Stimulated activated naive CD4-positive, alpha-beta T cell (primary cell): Measurements from ENCODE around the gene COL20A1.
"Not testable (repeated sequence)": the region's sequence is repeated elsewhere in the genome, so short reads cannot be mapped to it uniquely, and the experiment has no call there.

Experiments
- DNase-seq, 6 experiments: peaks; one replicate each; lab custom pipeline; 2025; lab: John Stamatoyannopoulos, UW

COL20A1 gene

DNA sequence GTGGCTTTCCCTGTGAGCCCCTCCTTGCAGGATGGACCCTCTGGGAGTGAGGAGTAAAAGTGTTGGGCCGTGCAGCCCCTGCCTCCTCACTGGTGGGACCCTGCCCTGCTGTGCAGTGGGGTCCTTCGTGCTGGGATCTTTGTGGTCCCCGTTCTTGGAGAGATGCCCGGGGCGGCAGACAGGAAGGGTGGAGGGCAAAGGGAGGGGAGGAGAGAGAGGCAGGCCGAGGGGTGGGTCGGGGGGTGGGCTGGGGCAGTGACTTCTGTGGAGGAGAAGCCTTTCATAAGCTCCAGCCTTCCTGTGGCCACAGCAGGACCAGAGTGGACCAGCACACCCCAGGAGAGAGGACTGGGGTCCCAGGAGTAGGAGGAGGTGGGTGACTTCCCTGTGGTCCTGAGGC, at the start of gene COL20A1:
Gene COL20A1, plus strand, starts transcription at position 283 of the 400 bp plus-strand sequence. CDS start 1,922 bp downstream, outside the sequence.
- no peak for DNase-seq

DNA sequence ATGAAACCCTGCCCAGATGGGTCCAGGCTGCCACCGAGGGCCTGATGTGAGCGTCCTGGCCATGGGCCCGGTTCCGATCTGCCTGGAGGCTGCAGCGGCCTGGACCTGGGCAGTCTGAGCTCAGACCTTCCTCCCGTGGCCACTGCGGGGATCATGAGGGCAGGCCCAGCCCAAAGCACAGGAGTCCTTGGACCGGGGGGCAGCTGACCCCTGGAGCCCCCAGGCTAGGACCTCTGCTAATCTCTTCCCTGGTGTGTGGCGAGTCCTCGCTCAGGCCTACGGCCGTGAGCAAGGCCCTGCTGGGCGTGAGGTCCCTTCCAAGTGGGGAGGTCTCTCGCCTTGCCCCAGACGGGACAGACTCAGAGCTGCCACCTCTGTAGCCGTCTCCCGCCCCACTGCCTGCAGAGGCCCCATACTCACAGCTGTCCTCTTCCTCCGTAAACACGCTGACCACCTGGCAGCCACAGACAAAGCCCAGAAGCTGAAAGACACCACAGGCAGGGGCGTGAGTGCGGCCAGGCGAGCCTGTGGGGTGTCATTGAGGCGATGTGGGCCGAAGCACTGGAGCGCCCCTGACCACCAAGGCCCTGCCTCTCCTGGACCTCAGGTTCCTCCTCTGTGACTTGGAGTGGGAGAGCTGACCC, 49.3 kb upstream of the COL20A1 start:
- DNase-seq = no peak

DNA sequence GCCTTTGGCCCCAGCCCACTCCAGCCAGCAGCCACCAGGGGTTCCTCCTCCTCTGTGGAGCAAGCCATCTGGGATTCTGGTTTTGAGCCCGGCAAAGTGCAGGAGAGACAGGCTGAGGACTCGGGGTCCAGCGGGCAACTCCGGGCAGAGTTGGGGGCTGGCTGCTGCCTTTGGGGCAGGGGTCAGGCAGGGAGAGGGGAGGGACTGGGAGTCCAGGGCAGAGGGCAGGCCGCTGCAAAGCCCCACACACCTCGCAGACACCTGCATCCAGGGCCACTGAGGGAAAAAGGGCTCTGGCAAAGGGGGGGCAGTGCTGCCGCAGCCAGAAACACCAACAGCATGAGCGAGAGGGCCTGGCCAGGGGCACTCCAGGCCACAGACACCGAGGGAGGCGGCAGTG, 48.5 kb upstream of the COL20A1 start:
- DNase-seq = no peak

GRCh38 chr20:63246490-63247288, 46.3 kb upstream of the COL20A1 start:
- DNase-seq = no peak

DNA sequence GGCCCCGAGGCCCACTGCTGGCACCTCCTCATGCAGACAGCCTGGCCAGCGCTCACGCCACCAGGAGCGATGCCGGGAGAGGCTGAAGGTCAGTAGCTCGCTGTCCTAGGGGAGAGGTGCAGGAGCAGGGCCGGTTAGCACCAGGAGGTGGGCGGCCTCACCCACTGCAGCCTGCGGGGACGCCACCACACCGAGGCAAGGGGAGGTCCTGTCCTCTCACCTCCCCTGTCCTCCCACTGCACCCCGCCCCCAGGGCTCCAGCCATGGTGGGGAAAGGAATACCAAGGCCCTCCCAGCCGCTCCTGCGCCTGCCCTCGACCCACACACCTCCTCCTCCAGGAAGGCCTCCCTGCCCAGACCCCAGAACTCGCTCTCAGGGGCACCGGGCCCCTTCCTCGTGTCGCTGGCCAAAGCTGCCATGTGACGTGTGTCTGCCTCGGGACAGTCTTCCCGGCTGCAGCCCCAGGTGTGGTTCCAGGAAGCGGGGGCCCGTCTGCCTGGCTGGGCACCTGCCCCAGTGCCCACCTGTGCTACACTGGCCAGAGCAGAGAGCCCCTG, 45.2 kb upstream of the COL20A1 start:
- DNase-seq = no peak

DNA sequence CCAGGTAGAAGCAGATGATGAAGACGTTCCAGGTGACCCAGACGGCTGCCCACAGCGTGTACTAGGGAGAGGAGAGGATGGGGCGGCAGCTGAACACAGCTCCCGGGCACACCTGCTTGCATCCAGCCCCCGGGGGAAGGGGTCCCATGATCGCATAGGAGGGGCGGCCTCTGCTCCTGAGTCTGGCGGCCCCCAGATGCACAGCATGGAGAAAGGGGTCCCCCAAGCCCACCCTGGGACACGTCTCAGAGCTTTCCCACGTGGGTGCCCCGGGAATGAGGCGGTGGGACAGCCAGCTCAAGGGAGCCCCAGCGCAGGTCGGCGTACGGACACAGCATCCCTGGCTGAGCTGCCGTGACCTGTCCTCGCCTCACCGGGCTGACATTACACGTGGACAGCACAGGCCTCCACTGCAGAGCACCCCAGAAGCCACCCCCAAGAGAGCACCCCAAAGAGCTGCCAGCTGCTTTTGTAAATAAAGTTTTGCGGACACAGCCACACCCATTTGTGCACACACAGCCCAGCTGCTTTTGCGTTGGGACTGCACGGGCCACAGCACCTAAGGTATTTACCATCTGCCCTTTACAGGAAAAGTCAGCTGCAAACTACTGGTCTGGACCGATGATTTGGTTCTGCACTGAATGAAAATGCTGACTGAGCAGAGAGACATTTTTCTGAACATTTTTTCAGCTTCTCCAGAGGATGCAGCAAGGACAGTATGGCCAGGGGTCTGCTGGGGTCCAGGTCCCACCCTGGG, 44.0 kb upstream of the COL20A1 start:
- DNase-seq = no peak

GRCh38 chr20:63249891-63250290, 43.1 kb upstream of the COL20A1 start:
- no peak for DNase-seq

- not testable (repeated sequence) for DNase-seq
These were observed 41.6 kb upstream of the COL20A1 start for GRCh38 chr20:63251350-63251749.

- DNase-seq = no peak
These were observed 40.7 kb upstream of the COL20A1 start for GRCh38 chr20:63252284-63252711.

GRCh38 chr20:63253065-63253437, 39.9 kb upstream of the COL20A1 start:
- DNase-seq = no peak

GRCh38 chr20:63253438-63254231, 39.4 kb upstream of the COL20A1 start:
- no peak for DNase-seq

DNA sequence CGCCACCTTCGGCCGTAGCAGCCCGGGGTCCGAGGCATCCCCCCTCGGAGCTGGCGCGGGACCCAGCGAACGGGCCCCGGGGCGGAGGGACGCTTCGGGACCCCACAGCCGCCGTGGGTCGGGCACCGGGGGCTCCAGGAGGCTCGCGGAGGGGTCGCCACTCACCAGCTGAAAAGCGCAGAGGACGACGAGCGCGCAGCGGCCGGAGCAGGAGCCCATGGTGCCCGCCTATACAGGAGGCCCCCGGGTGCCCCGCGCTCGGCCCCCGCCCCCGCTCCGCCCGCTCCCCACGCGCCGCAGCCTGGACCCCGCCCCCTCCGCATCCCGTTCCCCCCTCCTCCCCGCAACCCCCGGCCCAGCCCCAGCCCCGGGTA, 38.8 kb upstream of the COL20A1 start, which contains the start of gene NKAIN4:
Gene NKAIN4, minus strand, starts transcription at position 232 of the 374 bp plus-strand sequence. Its CDS starts 13 bp downstream, at position 219.
- DNase-seq = no peak

DNA sequence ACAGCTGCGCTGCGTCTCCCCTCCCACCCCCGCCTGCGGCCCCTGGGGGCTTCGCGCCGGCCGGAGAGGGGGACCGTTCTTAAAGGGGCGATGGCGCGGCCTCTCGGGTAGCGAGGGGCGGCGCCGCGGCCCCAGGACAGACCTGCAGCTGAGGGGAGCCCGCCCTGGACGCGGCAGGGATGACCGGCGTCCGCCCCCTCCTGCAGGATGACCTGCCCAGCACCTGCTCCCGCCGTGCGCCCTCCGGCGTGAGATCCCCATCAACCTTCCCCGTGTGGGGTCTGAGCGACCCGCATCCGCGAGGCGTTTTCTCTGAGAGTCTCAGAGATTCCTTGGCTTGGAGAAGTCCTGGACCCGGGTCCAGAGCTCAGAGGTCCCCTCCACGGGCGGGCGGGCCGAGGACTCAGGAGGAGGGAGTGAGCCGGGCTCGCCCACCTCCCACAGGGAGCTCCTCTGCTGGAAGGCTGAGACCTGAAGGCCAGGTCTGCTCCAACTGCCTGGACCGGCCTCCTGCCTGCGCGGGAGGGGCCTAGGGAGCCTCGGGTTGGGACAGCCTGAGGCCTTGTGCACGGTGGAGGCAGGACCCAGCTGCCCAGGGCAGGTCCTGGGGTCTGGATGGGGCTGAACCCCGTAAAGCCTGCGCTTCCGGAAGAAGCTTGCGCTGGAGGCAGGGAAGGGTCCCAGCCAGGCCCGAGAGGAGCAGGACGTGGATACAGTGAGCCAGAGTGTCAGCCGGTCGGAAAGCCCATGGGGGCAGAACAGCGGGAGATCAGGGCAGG, 38.2 kb upstream of the COL20A1 start:
- DNase-seq = no peak

GRCh38 chr20:63255931-63256704, 36.9 kb upstream of the COL20A1 start:
- DNase-seq = no peak

DNA sequence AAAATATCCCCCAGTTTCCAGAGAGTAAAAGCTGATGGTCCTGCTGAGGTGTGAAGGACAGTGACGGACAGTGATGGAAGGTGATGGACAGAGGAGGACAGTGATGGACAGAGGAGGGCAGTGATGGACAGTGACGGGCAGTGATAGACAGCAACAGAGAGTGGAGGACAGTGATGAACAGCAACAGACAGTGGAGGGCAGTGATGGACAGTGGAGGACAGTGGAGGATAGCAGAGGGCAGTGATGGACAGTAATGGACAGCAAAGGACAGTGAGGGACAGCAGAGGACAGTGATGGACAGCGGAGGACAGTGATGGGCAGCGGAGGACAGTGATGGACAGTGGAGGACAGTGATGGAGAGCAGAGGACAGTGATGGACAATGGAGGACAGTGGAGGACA, 36.0 kb upstream of the COL20A1 start:
- DNase-seq = no peak

- DNase-seq = no peak
These were observed 35.4 kb upstream of the COL20A1 start for GRCh38 chr20:63257629-63258028.

GRCh38 chr20:63258781-63259180, 34.2 kb upstream of the COL20A1 start:
- no peak for DNase-seq

GRCh38 chr20:63259734-63260460, 33.1 kb upstream of the COL20A1 start:
- DNase-seq = no peak

- DNase-seq = no peak
These were observed 32.5 kb upstream of the COL20A1 start for GRCh38 chr20:63260521-63260920.
